ENCODE measurements around the gene FAM13C.

Gene FAM13C

DNA sequence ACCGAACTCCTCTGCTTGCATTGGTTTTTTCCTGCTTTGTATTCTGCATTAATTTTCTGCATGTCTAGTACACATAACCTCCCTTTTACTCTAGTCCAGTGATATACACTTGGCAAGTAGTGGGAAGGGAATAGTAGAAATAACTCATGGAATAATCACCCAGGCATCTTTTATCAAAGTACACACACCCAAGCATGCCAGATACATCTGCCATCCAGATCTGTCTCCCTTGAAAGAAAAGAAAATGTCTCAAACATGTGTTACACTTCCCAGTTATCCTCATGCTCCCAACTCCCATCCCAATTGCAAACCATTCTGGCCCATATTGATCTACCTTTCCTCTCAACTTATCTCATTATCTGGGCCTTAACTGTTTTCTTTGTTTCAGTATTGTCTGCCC is 106.9 kb downstream of the FAM13C start:
- no peaks in the 10 kb centered on the region for H3K27me3 ChIP-seq (replicated peaks; ENCODE audit: insufficient read depth, low read length)
- no peaks in the 10 kb centered on the region for H3K4me1 ChIP-seq (ENCODE audit: low read length)
- TF ChIP-seq EZH2 (optimal IDR thresholded peaks at IDR 0.05; ENCODE audit: low read depth, low read length) (no peak), EZH2phosphoT487 (IDR thresholded peaks at IDR 0.05; ENCODE audit: low read length) (no peak)
- TF ChIP-seq, protein P1, sequence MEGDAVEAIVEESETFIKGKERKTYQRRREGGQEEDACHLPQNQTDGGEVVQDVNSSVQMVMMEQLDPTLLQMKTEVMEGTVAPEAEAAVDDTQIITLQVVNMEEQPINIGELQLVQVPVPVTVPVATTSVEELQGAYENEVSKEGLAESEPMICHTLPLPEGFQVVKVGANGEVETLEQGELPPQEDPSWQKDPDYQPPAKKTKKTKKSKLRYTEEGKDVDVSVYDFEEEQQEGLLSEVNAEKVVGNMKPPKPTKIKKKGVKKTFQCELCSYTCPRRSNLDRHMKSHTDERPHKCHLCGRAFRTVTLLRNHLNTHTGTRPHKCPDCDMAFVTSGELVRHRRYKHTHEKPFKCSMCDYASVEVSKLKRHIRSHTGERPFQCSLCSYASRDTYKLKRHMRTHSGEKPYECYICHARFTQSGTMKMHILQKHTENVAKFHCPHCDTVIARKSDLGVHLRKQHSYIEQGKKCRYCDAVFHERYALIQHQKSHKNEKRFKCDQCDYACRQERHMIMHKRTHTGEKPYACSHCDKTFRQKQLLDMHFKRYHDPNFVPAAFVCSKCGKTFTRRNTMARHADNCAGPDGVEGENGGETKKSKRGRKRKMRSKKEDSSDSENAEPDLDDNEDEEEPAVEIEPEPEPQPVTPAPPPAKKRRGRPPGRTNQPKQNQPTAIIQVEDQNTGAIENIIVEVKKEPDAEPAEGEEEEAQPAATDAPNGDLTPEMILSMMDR (IDR thresholded peaks at IDR 0.05; ENCODE audit: low read length), result no peak
- H3K27ac ChIP-seq (ENCODE audit: low read length), result no peak overlapping the region
- H3K79me2 ChIP-seq (ENCODE audit: low read length), result no peaks in the 10 kb centered on the region
- H3K9me2 ChIP-seq (replicated peaks; ENCODE audit: insufficient read depth, low read length), result no peaks in the 10 kb centered on the region
- no peaks in the 10 kb centered on the region for H4K20me1 ChIP-seq (ENCODE audit: insufficient read depth, low read length)
- H3K4me2 ChIP-seq (ENCODE audit: low read depth, low read length), result no peak overlapping the region
- no peak for DNase-seq
- H2AFZ ChIP-seq (ENCODE audit: low read length), result no peak overlapping the region
- no peak overlapping the region for H3K9ac ChIP-seq (ENCODE audit: low read length)
- H3K4me3 ChIP-seq (ENCODE audit: low read length), result no peak overlapping the region
- no peaks in the 10 kb centered on the region for H3K9me3 ChIP-seq (replicated peaks; ENCODE audit: insufficient read depth, low read length)
- no peaks in the 10 kb centered on the region for H3F3A ChIP-seq (ENCODE audit: insufficient read depth, low read length)
- no peaks in the 10 kb centered on the region for H3K36me3 ChIP-seq (replicated peaks; ENCODE audit: insufficient read depth, low read length)

DNA sequence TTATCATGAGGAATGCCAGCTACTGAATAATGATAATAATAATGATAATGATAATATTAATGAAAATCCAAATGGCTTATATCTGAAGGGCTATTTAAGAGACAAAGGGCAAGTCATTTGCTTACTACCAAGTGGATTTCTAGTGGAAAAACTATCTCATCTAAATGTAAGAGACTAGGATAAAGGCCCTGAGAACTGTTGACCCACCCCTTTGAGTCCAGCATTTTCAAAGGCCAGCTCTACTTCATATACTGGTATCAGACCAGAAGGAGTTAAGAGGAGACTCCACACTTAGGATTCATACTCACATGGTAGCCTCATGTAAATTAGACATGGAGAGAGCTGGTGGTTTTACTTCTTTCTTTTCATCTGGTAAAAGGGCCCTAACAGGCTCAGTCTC is 109.9 kb downstream of the FAM13C start:
- no peak for DNase-seq
- H2AFZ ChIP-seq (ENCODE audit: low read length), result no peak overlapping the region
- H3K4me3 ChIP-seq (ENCODE audit: low read length), result no peak overlapping the region
- no peak overlapping the region for H3K9ac ChIP-seq (ENCODE audit: low read length)
- H3K27ac ChIP-seq (ENCODE audit: low read length), result no peak overlapping the region
- no peaks in the 10 kb centered on the region for H3K79me2 ChIP-seq (ENCODE audit: low read length)
- H3K9me2 ChIP-seq (replicated peaks; ENCODE audit: insufficient read depth, low read length), result no peaks in the 10 kb centered on the region
- no peak overlapping the region for H3K4me2 ChIP-seq (ENCODE audit: low read depth, low read length)
- no peaks in the 10 kb centered on the region for H3K4me1 ChIP-seq (ENCODE audit: low read length)
- no peaks in the 10 kb centered on the region for H3K27me3 ChIP-seq (replicated peaks; ENCODE audit: insufficient read depth, low read length)
- no peaks in the 10 kb centered on the region for H3K9me3 ChIP-seq (replicated peaks; ENCODE audit: insufficient read depth, low read length)
- H4K20me1 ChIP-seq (ENCODE audit: insufficient read depth, low read length), result no peaks in the 10 kb centered on the region
- TF ChIP-seq, protein P1 (IDR thresholded peaks at IDR 0.05; ENCODE audit: low read length), result no peak
- TF ChIP-seq EZH2 (optimal IDR thresholded peaks at IDR 0.05; ENCODE audit: low read depth, low read length), result no peak
- TF ChIP-seq EZH2phosphoT487 (IDR thresholded peaks at IDR 0.05; ENCODE audit: low read length), result no peak
- H3K36me3 ChIP-seq (replicated peaks; ENCODE audit: insufficient read depth, low read length), result no peaks in the 10 kb centered on the region
- H3F3A ChIP-seq (ENCODE audit: insufficient read depth, low read length), result no peaks in the 10 kb centered on the region

GRCh38 chr10:59245686-59246085 is 116.7 kb downstream of the FAM13C start:
- H3K9ac ChIP-seq (ENCODE audit: low read length), result no peak overlapping the region
- no peaks in the 10 kb centered on the region for H4K20me1 ChIP-seq (ENCODE audit: insufficient read depth, low read length)
- H3K9me2 ChIP-seq (replicated peaks; ENCODE audit: insufficient read depth, low read length), result no peaks in the 10 kb centered on the region
- no peak overlapping the region for H2AFZ ChIP-seq (ENCODE audit: low read length)
- TF ChIP-seq, protein P1 (IDR thresholded peaks at IDR 0.05; ENCODE audit: low read length), result no peak
- no peak for TF ChIP-seq EZH2phosphoT487 (IDR thresholded peaks at IDR 0.05; ENCODE audit: low read length)
- no peak for TF ChIP-seq EZH2 (optimal IDR thresholded peaks at IDR 0.05; ENCODE audit: low read depth, low read length)
- H3K9me3 ChIP-seq (replicated peaks; ENCODE audit: insufficient read depth, low read length), result no peaks in the 10 kb centered on the region
- DNase-seq, result no peak
- H3K36me3 ChIP-seq (replicated peaks; ENCODE audit: insufficient read depth, low read length), result no peaks in the 10 kb centered on the region
- no peaks in the 10 kb centered on the region for H3K4me1 ChIP-seq (ENCODE audit: low read length)
- no peaks in the 10 kb centered on the region for H3F3A ChIP-seq (ENCODE audit: insufficient read depth, low read length)
- H3K79me2 ChIP-seq (ENCODE audit: low read length), result no peaks in the 10 kb centered on the region
- H3K4me2 ChIP-seq (ENCODE audit: low read depth, low read length), result no peak overlapping the region
- H3K27me3 ChIP-seq (replicated peaks; ENCODE audit: insufficient read depth, low read length), result no peaks in the 10 kb centered on the region
- H3K27ac ChIP-seq (ENCODE audit: low read length), result no peak overlapping the region
- H3K4me3 ChIP-seq (ENCODE audit: low read length), result no peak overlapping the region

Data from MM.1S (cell line).